ENCODE measurements around the gene CLCN4.

Gene CLCN4

GRCh38 chrX:10167573-10167972 lies 10.8 kb downstream of the CLCN4 start:
- no peak for DNase-seq (ENCODE audit: low spot score)

GRCh38 chrX:10168226-10168625 lies 11.5 kb downstream of the CLCN4 start:
- no peak for DNase-seq (ENCODE audit: low spot score)

GRCh38 chrX:10169175-10169574 lies 12.4 kb downstream of the CLCN4 start:
- DNase-seq (ENCODE audit: low spot score) = no peak

- no peak for DNase-seq (ENCODE audit: low spot score)
Measured at GRCh38 chrX:10171249-10171648, 14.5 kb downstream of the CLCN4 start.

- no peak for DNase-seq (ENCODE audit: low spot score)
Measured at GRCh38 chrX:10172877-10173276, 16.1 kb downstream of the CLCN4 start.

- peak; percentile 40 for DNase-seq (ENCODE audit: low spot score)
Measured at GRCh38 chrX:10173331-10173900, 16.6 kb downstream of the CLCN4 start.

GRCh38 chrX:10174051-10174450 lies 17.3 kb downstream of the CLCN4 start:
- no peak for DNase-seq (ENCODE audit: low spot score)

- no peak for DNase-seq (ENCODE audit: low spot score)
Measured at GRCh38 chrX:10174810-10175209, 18.0 kb downstream of the CLCN4 start.

GRCh38 chrX:10175319-10175871 lies 18.6 kb downstream of the CLCN4 start:
- peak; percentile 53 for DNase-seq (ENCODE audit: low spot score)

GRCh38 chrX:10176121-10177003 lies 19.6 kb downstream of the CLCN4 start:
- no peak for DNase-seq (ENCODE audit: low spot score)

GRCh38 chrX:10177004-10177396 lies 20.2 kb downstream of the CLCN4 start:
- no peak for DNase-seq (ENCODE audit: low spot score)

GRCh38 chrX:10177601-10178000 lies 20.8 kb downstream of the CLCN4 start:
- DNase-seq (ENCODE audit: low spot score) = no peak

- DNase-seq (ENCODE audit: low spot score) = no peak
Measured at GRCh38 chrX:10178866-10179463, 22.2 kb downstream of the CLCN4 start.

- no peak for DNase-seq (ENCODE audit: low spot score)
Measured at GRCh38 chrX:10183760-10184159, 27.0 kb downstream of the CLCN4 start.

GRCh38 chrX:10184411-10184810 lies 27.6 kb downstream of the CLCN4 start:
- DNase-seq (ENCODE audit: low spot score) = no peak

GRCh38 chrX:10186355-10186754 lies 29.6 kb downstream of the CLCN4 start:
- no peak for DNase-seq (ENCODE audit: low spot score)

GRCh38 chrX:10187421-10187820 lies 30.6 kb downstream of the CLCN4 start:
- DNase-seq (ENCODE audit: low spot score) = no peak

- DNase-seq (ENCODE audit: low spot score) = peak; percentile 59
Measured at GRCh38 chrX:10189317-10190268, 32.8 kb downstream of the CLCN4 start.

- DNase-seq (ENCODE audit: low spot score) = peak; percentile 55
Measured at GRCh38 chrX:10190367-10190766, 33.6 kb downstream of the CLCN4 start.

GRCh38 chrX:10193587-10193986 lies 36.8 kb downstream of the CLCN4 start:
- DNase-seq (ENCODE audit: low spot score) = no peak

- no peak for DNase-seq (ENCODE audit: low spot score)
Measured at GRCh38 chrX:10195425-10195824, 38.6 kb downstream of the CLCN4 start.

GRCh38 chrX:10195947-10196346 lies 39.2 kb downstream of the CLCN4 start:
- DNase-seq (ENCODE audit: low spot score) = no peak

Data from AG20443 (cell line).